ENCODE results near the gene BRICD5.

DNA sequence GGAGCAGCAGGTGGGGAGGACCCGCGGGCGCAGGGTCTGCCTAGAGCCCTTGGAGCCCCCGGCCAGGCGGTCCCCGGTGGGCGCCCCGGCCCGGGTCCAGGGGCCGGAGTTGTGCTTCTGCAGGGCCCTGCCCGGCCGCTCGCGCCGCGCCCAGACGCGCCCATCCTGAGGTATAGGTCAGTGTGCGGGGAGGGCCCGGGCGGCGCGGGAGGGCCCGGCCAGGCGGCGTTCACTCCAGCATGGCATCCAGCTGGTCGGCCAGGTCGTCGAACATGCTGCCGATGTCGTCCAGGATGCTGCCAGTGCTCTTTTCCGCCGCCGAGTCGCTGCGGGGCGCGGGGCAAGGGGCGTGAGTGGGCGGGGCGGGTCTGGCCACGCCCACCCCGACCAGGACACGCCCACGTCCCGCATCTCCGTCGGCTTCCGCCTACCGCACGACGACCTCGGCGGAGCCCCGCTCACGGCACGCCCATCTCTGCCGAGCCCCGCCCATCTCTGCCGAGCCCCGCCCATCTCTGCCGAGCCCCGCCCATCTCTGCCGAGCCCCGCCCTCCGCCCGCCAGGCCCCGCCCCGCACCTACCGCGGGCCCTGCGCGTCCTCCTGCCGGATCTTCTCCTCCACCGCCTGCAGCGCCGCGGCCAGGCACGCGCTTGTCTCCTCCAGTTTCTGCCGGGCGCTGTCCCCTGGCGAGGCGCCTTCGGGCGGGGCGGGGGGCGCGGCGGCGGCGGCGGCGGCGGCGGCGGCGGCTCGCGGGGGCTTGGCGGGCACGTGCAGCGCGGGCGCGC, 32.1 kb downstream of the BRICD5 start:
- TF ChIP-seq POLR2A (IDR thresholded peaks at IDR 0.05), result no peak
- TF ChIP-seq, protein P1, sequence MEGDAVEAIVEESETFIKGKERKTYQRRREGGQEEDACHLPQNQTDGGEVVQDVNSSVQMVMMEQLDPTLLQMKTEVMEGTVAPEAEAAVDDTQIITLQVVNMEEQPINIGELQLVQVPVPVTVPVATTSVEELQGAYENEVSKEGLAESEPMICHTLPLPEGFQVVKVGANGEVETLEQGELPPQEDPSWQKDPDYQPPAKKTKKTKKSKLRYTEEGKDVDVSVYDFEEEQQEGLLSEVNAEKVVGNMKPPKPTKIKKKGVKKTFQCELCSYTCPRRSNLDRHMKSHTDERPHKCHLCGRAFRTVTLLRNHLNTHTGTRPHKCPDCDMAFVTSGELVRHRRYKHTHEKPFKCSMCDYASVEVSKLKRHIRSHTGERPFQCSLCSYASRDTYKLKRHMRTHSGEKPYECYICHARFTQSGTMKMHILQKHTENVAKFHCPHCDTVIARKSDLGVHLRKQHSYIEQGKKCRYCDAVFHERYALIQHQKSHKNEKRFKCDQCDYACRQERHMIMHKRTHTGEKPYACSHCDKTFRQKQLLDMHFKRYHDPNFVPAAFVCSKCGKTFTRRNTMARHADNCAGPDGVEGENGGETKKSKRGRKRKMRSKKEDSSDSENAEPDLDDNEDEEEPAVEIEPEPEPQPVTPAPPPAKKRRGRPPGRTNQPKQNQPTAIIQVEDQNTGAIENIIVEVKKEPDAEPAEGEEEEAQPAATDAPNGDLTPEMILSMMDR (IDR thresholded peaks at IDR 0.05), result no peak

Data from sigmoid colon (tissue), 3 donors.